ENCODE data around the gene GMPR2.

GRCh38 chr14:24280797-24281460 lies 48.2 kb downstream of the GMPR2 start:
- TF ChIP-seq, protein P1, sequence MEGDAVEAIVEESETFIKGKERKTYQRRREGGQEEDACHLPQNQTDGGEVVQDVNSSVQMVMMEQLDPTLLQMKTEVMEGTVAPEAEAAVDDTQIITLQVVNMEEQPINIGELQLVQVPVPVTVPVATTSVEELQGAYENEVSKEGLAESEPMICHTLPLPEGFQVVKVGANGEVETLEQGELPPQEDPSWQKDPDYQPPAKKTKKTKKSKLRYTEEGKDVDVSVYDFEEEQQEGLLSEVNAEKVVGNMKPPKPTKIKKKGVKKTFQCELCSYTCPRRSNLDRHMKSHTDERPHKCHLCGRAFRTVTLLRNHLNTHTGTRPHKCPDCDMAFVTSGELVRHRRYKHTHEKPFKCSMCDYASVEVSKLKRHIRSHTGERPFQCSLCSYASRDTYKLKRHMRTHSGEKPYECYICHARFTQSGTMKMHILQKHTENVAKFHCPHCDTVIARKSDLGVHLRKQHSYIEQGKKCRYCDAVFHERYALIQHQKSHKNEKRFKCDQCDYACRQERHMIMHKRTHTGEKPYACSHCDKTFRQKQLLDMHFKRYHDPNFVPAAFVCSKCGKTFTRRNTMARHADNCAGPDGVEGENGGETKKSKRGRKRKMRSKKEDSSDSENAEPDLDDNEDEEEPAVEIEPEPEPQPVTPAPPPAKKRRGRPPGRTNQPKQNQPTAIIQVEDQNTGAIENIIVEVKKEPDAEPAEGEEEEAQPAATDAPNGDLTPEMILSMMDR (IDR thresholded peaks at IDR 0.05; ENCODE audit: poor library complexity): no peak
- TF ChIP-seq EZH2 (IDR thresholded peaks at IDR 0.05; ENCODE audit: borderline replicate concordance): no peak

Data from hepatocyte (in vitro differentiated cells).